Measurements from ENCODE around the gene KCNN3.

DNA sequence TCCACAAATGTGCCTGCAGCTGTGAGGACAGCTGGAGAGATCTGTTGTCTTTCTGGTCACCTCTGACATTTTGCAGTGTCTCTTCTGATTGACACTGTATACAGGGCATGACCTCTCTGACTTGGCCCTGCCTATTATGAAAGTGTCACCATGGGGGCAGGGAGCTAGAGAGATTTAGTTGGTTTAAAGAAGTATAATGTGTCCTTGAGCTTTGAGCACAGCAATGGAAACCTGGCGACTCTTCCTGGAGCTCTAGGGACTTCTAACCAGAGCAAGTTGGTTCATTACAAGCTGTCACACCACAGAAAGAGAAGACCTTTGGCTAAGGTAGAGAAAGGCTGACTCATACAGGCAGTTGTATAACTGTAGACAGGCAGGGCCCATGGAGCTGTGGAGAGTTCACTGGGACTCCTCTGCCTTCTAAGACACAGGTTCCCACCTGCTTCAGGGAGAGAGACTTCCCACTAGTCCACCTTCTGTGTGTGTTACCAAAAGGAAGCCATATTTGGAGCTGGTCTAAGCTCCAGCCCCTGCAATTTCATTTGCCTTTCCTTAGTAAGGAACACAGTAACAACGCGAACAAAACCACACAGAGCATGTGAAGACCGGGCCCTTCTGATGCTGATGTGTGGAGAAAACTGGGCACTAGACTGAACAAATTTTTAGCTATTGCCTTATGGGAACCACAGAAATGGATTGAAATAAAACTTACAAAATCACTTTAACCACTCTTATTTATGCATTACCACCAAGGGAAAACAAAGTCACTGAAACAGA, 171.6 kb downstream of the KCNN3 start:
- TF ChIP-seq, protein P1, sequence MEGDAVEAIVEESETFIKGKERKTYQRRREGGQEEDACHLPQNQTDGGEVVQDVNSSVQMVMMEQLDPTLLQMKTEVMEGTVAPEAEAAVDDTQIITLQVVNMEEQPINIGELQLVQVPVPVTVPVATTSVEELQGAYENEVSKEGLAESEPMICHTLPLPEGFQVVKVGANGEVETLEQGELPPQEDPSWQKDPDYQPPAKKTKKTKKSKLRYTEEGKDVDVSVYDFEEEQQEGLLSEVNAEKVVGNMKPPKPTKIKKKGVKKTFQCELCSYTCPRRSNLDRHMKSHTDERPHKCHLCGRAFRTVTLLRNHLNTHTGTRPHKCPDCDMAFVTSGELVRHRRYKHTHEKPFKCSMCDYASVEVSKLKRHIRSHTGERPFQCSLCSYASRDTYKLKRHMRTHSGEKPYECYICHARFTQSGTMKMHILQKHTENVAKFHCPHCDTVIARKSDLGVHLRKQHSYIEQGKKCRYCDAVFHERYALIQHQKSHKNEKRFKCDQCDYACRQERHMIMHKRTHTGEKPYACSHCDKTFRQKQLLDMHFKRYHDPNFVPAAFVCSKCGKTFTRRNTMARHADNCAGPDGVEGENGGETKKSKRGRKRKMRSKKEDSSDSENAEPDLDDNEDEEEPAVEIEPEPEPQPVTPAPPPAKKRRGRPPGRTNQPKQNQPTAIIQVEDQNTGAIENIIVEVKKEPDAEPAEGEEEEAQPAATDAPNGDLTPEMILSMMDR (IDR thresholded peaks at IDR 0.05; ENCODE audit: low read length) = no peak
- no peak for TF ChIP-seq EZH2 (optimal IDR thresholded peaks at IDR 0.05; ENCODE audit: low read depth, low read length)
- no peak for TF ChIP-seq EZH2phosphoT487 (IDR thresholded peaks at IDR 0.05; ENCODE audit: low read length)
